Measurements from ENCODE around the gene XRCC4. TPM values are rescaled to one million over a fixed set of nuclear protein-coding genes. Genes with fewer than 3 reads are reported as not detected.

XRCC4 gene
- total RNA-seq, 6 experiments from 2014 or later = 13.6 to 17.1 (median 14.4) TPM

DNA sequence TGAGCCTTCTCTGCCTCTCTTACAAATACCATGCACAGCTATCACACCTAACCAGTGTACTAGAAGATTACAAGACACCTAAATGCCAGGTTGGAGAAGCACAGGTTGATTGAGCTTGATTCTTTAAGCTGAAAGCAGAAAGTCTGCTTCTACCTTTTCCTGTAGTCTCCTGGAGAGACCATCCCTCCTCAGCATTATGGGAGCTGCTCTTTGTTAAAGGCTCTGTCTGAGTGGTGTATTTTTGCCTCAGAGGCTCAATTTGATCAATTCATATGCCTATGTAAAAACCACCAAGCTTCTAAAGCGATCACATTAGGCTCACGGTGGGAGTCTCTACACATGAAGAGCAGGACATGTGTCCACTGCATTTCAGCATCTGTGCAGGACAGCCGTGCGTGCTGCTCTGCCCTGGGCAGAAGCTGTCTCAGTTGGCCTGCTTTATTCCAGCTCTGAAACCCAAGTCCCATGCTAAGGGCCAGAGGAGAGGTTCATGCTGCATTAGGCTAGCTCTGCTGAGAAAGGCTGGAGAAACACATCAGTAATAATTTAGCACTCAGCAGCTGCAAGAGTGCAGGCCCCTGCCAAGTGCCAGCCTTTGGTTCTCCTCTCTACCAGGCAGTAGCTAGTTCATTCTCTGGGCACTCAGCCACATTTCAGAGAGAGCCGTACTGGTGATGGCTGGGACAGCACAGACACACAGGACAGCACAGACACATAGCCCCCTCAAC, 41.8 kb upstream of the XRCC4 start:
- Mint-ChIP-seq H3K4me1 (ENCODE audit: low read depth) (peaks cover 18% of the 10 kb centered on the region), H3K4me3 (no peak overlapping the region), H3K27ac (no peak overlapping the region), H3K36me3 (ENCODE audit: low read depth) (no peaks in the 10 kb centered on the region), H3K27me3 (ENCODE audit: insufficient read depth) (no peaks in the 10 kb centered on the region), H3K9me3 (no peaks in the 10 kb centered on the region)
- TF ChIP-seq CTCF (IDR thresholded peaks at IDR 0.05) = no peak
- DNase-seq = no peak

GRCh38 chr5:83036991-83037575, 40.3 kb upstream of the XRCC4 start:
- Mint-ChIP-seq H3K27ac (no peak overlapping the region), H3K27me3 (ENCODE audit: insufficient read depth) (no peaks in the 10 kb centered on the region), H3K4me3 (no peak overlapping the region), H3K36me3 (ENCODE audit: low read depth) (no peaks in the 10 kb centered on the region), H3K9me3 (no peaks in the 10 kb centered on the region), H3K4me1 (ENCODE audit: low read depth) (peaks cover 3% of the 10 kb centered on the region; the same call in 1 of the 2 replicates)
- no peak for DNase-seq
- TF ChIP-seq CTCF (IDR thresholded peaks at IDR 0.05) = no peak

DNA sequence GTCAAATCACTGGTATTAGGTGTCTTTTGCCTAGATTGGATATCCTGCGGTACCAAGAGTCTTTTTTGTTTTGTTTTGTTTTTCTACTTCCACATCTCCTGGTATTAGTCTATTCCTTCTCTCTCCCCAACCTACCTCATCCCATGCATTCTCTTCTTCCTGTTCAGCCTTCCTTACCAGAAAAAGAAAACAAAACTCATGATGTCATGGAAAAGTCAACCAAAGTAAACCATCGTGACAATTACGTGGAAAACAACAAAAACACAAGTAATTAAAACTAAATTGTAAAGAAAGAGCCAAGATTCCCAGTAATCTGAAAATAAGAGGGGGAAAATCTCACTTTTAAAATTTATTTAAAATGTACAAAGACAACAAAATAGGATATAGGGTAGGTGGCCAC, 38.4 kb upstream of the XRCC4 start:
- no peak for DNase-seq
- Mint-ChIP-seq H3K4me3 (no peak overlapping the region), H3K27ac (no peak overlapping the region), H3K9me3 (no peaks in the 10 kb centered on the region), H3K27me3 (ENCODE audit: insufficient read depth) (no peaks in the 10 kb centered on the region), H3K36me3 (ENCODE audit: low read depth) (0 out of 2 replicates have a peak, but pooled peaks cover 4% of the 10 kb centered on the region), H3K4me1 (ENCODE audit: low read depth) (no peaks in the 10 kb centered on the region)
- no peak for TF ChIP-seq CTCF (IDR thresholded peaks at IDR 0.05)

DNA sequence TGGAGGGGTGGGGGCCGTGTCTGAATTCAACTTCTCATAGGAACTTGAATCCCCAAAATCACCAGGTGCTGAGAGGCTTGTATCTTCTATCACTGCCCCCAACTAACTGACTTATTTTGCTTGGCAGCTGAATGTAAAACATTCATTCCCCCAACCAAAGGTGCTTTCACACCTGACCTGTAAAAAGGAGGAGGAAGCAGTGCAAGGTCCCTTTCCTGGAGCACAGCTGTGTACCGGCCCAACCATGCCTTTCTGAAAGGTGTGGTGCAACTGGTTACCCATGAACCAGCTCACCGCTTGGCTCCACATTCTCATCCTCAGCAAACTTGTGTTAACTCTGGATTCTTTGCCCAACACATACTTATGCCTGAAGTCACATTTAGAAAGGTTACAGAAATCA, 34.8 kb upstream of the XRCC4 start:
- Mint-ChIP-seq H3K36me3 (ENCODE audit: low read depth) (0 out of 2 replicates have a peak, but pooled peaks cover 4% of the 10 kb centered on the region), H3K27me3 (ENCODE audit: insufficient read depth) (no peaks in the 10 kb centered on the region), H3K9me3 (no peaks in the 10 kb centered on the region), H3K4me3 (no peak overlapping the region), H3K27ac (no peak overlapping the region), H3K4me1 (ENCODE audit: low read depth) (no peaks in the 10 kb centered on the region)
- DNase-seq = no peak
- no peak for TF ChIP-seq CTCF (IDR thresholded peaks at IDR 0.05)

DNA sequence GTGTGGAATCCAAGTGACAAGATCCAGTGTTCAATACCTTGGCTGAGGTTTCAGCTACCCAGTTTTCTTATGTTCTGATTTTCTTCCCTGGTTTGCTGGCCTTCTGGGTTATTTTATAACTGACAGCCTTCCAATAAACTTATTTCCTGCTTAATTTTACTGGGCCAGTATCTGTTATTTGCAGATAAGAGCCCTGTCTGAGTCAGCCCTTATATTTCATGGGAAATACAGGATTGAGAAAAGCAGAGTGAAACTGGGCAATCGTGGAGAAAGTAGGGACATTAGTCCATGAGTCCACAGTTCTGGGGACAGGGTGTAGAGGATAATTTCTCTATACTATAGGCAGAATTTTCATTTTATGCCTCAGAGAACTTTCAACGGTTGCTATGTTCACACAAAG, 32.4 kb upstream of the XRCC4 start:
- Mint-ChIP-seq H3K9me3 (no peaks in the 10 kb centered on the region), H3K4me1 (ENCODE audit: low read depth) (no peaks in the 10 kb centered on the region), H3K4me3 (no peak overlapping the region), H3K27ac (no peak overlapping the region), H3K36me3 (ENCODE audit: low read depth) (0 out of 2 replicates have a peak, but pooled peaks cover 4% of the 10 kb centered on the region), H3K27me3 (ENCODE audit: insufficient read depth) (no peaks in the 10 kb centered on the region)
- no peak for TF ChIP-seq CTCF (IDR thresholded peaks at IDR 0.05)
- DNase-seq = no peak

All from HFFc6 (cell line).